ENCODE results near the gene MYCT1.

- TF ChIP-seq SIN3A (conservative IDR thresholded peaks at IDR 0.05 in 1 of 2, IDR thresholded peaks at IDR 0.05 in 1 of 2; ENCODE audit: low read depth in 1 of 2, low read length in 2 of 2) (no peak), NRF1 (IDR thresholded peaks at IDR 0.05; ENCODE audit: low read depth, low read length) (no peak), CHD2 (IDR thresholded peaks at IDR 0.05; ENCODE audit: low read length) (no peak), CBX8 (IDR thresholded peaks at IDR 0.05; ENCODE audit: borderline replicate concordance, low read depth, low read length) (no peak), GABPA (IDR thresholded peaks at IDR 0.05; ENCODE audit: borderline replicate concordance, insufficient read depth, low read length) (no peak), POLR2AphosphoS5 (IDR thresholded peaks at IDR 0.05; ENCODE audit: low read depth, low read length) (no peak), JUND (IDR thresholded peaks at IDR 0.05; ENCODE audit: low read length) (no peak), TEAD4 (IDR thresholded peaks at IDR 0.05; ENCODE audit: low read depth, low read length) (no peak), RAD21 (IDR thresholded peaks at IDR 0.05 in 1 of 2, conservative IDR thresholded peaks at IDR 0.05 in 1 of 2; ENCODE audit: low read depth in 2 of 2, low read length in 2 of 2) (no peak), ATF2 (IDR thresholded peaks at IDR 0.05; ENCODE audit: low read length) (no peak)
- TF ChIP-seq, protein P1, sequence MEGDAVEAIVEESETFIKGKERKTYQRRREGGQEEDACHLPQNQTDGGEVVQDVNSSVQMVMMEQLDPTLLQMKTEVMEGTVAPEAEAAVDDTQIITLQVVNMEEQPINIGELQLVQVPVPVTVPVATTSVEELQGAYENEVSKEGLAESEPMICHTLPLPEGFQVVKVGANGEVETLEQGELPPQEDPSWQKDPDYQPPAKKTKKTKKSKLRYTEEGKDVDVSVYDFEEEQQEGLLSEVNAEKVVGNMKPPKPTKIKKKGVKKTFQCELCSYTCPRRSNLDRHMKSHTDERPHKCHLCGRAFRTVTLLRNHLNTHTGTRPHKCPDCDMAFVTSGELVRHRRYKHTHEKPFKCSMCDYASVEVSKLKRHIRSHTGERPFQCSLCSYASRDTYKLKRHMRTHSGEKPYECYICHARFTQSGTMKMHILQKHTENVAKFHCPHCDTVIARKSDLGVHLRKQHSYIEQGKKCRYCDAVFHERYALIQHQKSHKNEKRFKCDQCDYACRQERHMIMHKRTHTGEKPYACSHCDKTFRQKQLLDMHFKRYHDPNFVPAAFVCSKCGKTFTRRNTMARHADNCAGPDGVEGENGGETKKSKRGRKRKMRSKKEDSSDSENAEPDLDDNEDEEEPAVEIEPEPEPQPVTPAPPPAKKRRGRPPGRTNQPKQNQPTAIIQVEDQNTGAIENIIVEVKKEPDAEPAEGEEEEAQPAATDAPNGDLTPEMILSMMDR (IDR thresholded peaks at IDR 0.05; ENCODE audit: control extremely low read depth in 1 of 3, insufficient read depth in 1 of 3, low read depth in 1 of 3, low read length in 3 of 3): no peak
Observed at GRCh38 chr6:152661776-152662175, 35.9 kb upstream of the MYCT1 start.
